K562 (cell line): ENCODE results near the gene JPT1. TPM values are rescaled to one million over a fixed set of nuclear protein-coding genes. Genes with fewer than 3 reads are reported as not detected.

Experiments
- BRD4 ChIP-seq: fragments of 200-600 bp; sonication (generic); IDR thresholded peaks from 2 replicates; pipeline ENCODE4 v1.6.1; 2017; ENCODE audit warnings: inconsistent platforms
- CREM ChIP-seq: IDR thresholded peaks from 2 replicates; pipeline ENCODE4 v1.6.1; 2014; ENCODE audit warnings: antibody characterized with exemption, low read depth
- FOXK1 ChIP-seq: sonication (generic); formaldehyde crosslinking; IDR thresholded peaks from 2 replicates; pipeline ENCODE4 v1.8.0; 2022; ENCODE audit warnings: missing genetic modification reagents, mild to moderate bottlenecking, borderline replicate concordance
- LCOR ChIP-seq: sonication (generic); formaldehyde crosslinking; IDR thresholded peaks from 2 replicates; pipeline ENCODE4 v1.8.0; 2022; ENCODE audit warnings: mild to moderate bottlenecking, missing genetic modification reagents
- NCOR1 ChIP-seq: fragments of 450-650 bp; IDR thresholded peaks from 2 replicates; pipeline ENCODE4 v1.6.1; 2016; ENCODE audit warnings: mild to moderate bottlenecking, moderate library complexity
- NFIX ChIP-seq: fragments of 250-450 bp; sonication (Bioruptor Pico); IDR thresholded peaks from 2 replicates; pipeline ENCODE4 v1.4.0; 2020; ENCODE audit warnings: low read depth, mild to moderate bottlenecking, moderate library complexity
- NONO ChIP-seq, 2 experiments: fragments of 200-400 bp in 1 of 2; fragments of 450-650 bp in 1 of 2; formaldehyde crosslinking in 1 of 2; IDR thresholded peaks; 2 replicates each; pipeline ENCODE4 v1.6.1; 2017; ENCODE audit warnings: low read depth in 2 of 2, mild to moderate bottlenecking in 2 of 2, moderate library complexity in 2 of 2, low read length in 1 of 2
- PTRF ChIP-seq: fragments of 450-650 bp; IDR thresholded peaks from 2 replicates; pipeline ENCODE4 v1.6.1; 2016; ENCODE audit warnings: mild to moderate bottlenecking, missing genetic modification characterization, missing compliant biosample characterization
- RBBP5 ChIP-seq: fragments of 200-600 bp; sonication (generic); IDR thresholded peaks from 2 replicates; pipeline ENCODE4 v1.6.1; 2012; ENCODE audit warnings: borderline replicate concordance, mild to moderate bottlenecking, low read length, control low read depth, inconsistent platforms; ENCODE audit not compliant: insufficient read depth, poor library complexity, severe bottlenecking
- TBL1XR1 ChIP-seq, 2 experiments: IDR thresholded peaks; 2 replicates each; pipeline ENCODE4 v1.6.1; 2012; ENCODE audit warnings: improper control_type of control experiment in 2 of 2, low read length in 2 of 2, mild to moderate bottlenecking in 1 of 2
- ZNF253 ChIP-seq: fragments of 250-450 bp; sonication (Bioruptor Pico); conservative IDR thresholded peaks from 2 replicates; pipeline ENCODE4 v1.6.1; 2021; ENCODE audit warnings: mild to moderate bottlenecking
- ZNF274 ChIP-seq: IDR thresholded peaks from 2 replicates; pipeline ENCODE4 v1.6.1; 2011; ENCODE audit warnings: low read depth, mild to moderate bottlenecking, low read length, moderate library complexity, borderline replicate concordance
- ZNF830 ChIP-seq: fragments of 250-450 bp; sonication (Bioruptor Pico); IDR thresholded peaks from 2 replicates; pipeline ENCODE4 v1.5.0; 2021; ENCODE audit warnings: mild to moderate bottlenecking
- polyA plus RNA-seq, 8 experiments: library from polyadenylated mRNA; depleted of rRNA in 4 of 8; stranded (reverse) in 5 of 8; unstranded in 3 of 8; fragments of >200 nt; fragmentation: Nextera tagmentation in 2 of 8; fragmentation: Illumina TruSeq in 1 of 8; extraction: Ambion mirVana in 2 of 8; extraction: Trizol in 1 of 8; gene quantifications; 2 replicates each; pipeline versions ENCODE4 v1.2.1 to v1.2.3, GENCODE V29; 2011 to 2014; ENCODE audit warnings: inconsistent platforms in 1 of 8, missing spikeins in 1 of 8
- total RNA-seq, 7 experiments: library from RNA; depleted of rRNA in 6 of 7; stranded (reverse); fragments of >200 nt in 6 of 7; fragmentation: Illumina TruSeq in 2 of 7; extraction: Trizol in 2 of 7; gene quantifications; 2 replicates each; pipeline versions ENCODE4 v1.2.1 to v1.2.3, GENCODE V29; 2011 to 2021; ENCODE audit warnings: low replicate concordance in 1 of 7
- TF ChIP-seq, protein P1 (sequence below), 2 experiments: fragments of 250-450 bp in 1 of 2; fragments of 450-650 bp in 1 of 2; sonication (Bioruptor Pico) in 1 of 2; IDR thresholded peaks; 2 replicates each; pipeline versions ENCODE4 v1.6.1 to v1.8.0; 2016 to 2021; ENCODE audit warnings: mild to moderate bottlenecking in 2 of 2, moderate library complexity in 2 of 2, missing compliant biosample characterization in 1 of 2, missing genetic modification characterization in 1 of 2
- TF ChIP-seq, protein P2 (sequence below): fragments of 450-650 bp; IDR thresholded peaks from 2 replicates; pipeline ENCODE4 v1.6.1; 2018; ENCODE audit not compliant: partially characterized antibody
- TF ChIP-seq, protein P3 (sequence below): fragments of 450-650 bp; formaldehyde crosslinking; IDR thresholded peaks from 2 replicates; pipeline ENCODE4 v1.4.0; 2022; ENCODE audit warnings: missing genetic modification characterization

The JPT1 gene
- total and polyA plus RNA-seq, 9 of the 15 experiments (the other 6 are each of a cell fraction or from before 2014, with no cell fraction given) = 56.7 to 292 (median 144) TPM

DNA sequence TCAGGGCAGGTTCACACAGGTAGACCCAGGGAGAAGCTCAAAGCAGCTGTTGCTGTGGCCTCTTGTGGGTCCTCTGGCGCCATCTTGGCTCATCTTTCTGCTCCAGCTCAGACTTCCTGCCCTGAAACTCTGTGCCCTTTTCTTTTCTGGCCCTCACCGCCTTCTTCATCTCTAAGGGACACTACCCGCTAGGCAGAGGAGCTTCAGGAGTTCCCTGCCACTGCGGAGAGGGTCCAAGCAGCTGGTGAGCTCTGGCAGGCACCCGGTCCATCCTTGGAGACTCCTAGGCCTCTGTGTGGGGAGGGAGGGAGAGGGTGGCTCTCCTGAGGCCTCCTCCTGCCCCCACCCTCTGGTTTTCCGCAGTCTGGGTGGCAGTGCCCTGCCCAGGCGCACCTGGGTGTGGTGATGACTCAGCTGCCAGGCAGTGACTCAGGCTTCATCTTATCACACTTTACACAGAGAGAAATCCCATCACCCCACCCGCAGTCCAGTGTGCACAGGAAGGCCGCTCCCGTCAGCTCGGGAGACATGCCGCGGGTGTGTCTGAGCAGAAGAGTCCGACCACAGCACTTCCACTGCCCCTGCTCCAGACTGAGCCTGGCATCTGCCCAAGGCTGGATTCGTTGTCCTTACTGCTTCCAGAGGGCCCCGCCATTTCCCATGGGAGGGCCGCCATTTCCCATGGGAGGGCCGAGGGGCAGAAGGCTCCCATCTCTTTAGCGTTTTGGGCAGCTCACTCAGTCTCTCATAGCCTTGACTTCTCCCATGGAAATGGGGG is 30.1 kb downstream of the JPT1 start (continued):
- TF ChIP-seq PTRF (tag) = peak; percentile 54; the same call in 1 of the 2 replicates
- TF ChIP-seq FOXK1 (CRISPR knock-in tag) = no peak
- peak in 1 of 2 experiments; percentile 9; a peak in 1 of 4 replicates for TF ChIP-seq TBL1XR1 (IDR thresholded peaks at IDR 0.05; ENCODE audit: low read length in 2 of 2)
- TF ChIP-seq BRD4 = no peak
- peak in 1 of 2 experiments; percentile 45; a peak in 1 of 4 replicates for TF ChIP-seq NONO (IDR thresholded peaks at IDR 0.05; ENCODE audit: low read depth in 2 of 2, low read length in 1 of 2)
- TF ChIP-seq, protein P1, sequence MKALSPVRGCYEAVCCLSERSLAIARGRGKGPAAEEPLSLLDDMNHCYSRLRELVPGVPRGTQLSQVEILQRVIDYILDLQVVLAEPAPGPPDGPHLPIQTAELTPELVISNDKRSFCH (CRISPR knock-in tag; IDR thresholded peaks at IDR 0.05) = no peak
- TF ChIP-seq, protein P1 (tag; IDR thresholded peaks at IDR 0.05) = peak; percentile 69
- no peak for TF ChIP-seq ZNF274
- TF ChIP-seq, protein P2, sequence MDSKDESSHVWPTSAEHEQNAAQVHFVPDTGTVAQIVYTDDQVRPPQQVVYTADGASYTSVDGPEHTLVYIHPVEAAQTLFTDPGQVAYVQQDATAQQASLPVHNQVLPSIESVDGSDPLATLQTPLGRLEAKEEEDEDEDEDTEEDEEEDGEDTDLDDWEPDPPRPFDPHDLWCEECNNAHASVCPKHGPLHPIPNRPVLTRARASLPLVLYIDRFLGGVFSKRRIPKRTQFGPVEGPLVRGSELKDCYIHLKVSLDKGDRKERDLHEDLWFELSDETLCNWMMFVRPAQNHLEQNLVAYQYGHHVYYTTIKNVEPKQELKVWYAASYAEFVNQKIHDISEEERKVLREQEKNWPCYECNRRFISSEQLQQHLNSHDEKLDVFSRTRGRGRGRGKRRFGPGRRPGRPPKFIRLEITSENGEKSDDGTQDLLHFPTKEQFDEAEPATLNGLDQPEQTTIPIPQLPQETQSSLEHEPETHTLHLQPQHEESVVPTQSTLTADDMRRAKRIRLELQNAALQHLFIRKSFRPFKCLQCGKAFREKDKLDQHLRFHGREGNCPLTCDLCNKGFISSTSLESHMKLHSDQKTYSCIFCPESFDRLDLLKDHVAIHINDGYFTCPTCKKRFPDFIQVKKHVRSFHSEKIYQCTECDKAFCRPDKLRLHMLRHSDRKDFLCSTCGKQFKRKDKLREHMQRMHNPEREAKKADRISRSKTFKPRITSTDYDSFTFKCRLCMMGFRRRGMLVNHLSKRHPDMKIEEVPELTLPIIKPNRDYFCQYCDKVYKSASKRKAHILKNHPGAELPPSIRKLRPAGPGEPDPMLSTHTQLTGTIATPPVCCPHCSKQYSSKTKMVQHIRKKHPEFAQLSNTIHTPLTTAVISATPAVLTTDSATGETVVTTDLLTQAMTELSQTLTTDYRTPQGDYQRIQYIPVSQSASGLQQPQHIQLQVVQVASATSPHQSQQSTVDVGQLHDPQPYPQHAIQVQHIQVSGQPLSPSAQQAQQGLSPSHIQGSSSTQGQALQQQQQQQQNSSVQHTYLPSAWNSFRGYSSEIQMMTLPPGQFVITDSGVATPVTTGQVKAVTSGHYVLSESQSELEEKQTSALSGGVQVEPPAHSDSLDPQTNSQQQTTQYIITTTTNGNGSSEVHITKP = no peak
- TF ChIP-seq, protein P3, sequence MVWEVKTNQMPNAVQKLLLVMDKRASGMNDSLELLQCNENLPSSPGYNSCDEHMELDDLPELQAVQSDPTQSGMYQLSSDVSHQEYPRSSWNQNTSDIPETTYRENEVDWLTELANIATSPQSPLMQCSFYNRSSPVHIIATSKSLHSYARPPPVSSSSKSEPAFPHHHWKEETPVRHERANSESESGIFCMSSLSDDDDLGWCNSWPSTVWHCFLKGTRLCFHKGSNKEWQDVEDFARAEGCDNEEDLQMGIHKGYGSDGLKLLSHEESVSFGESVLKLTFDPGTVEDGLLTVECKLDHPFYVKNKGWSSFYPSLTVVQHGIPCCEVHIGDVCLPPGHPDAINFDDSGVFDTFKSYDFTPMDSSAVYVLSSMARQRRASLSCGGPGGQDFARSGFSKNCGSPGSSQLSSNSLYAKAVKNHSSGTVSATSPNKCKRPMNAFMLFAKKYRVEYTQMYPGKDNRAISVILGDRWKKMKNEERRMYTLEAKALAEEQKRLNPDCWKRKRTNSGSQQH (CRISPR knock-in tag) = 0 out of 2 replicates have a peak, but pooled peaks have one; percentile 58
- TF ChIP-seq NCOR1 = peak; percentile 72
- TF ChIP-seq NFIX (CRISPR knock-in tag) = no peak
- no peak for TF ChIP-seq LCOR (CRISPR knock-in tag)
- peak; percentile 62 for TF ChIP-seq RBBP5
- TF ChIP-seq CREM = peak; percentile 70; the same call in 1 of the 2 replicates
- no peak for TF ChIP-seq ZNF830 (CRISPR knock-in tag)
- no peak for TF ChIP-seq ZNF253 (CRISPR knock-in tag)
